ENCODE data around the gene DNM2.
"Not testable (repeated sequence)": the region's sequence is repeated elsewhere in the genome, so short reads cannot be mapped to it uniquely, and the experiment has no call there.

The DNM2 gene

DNA sequence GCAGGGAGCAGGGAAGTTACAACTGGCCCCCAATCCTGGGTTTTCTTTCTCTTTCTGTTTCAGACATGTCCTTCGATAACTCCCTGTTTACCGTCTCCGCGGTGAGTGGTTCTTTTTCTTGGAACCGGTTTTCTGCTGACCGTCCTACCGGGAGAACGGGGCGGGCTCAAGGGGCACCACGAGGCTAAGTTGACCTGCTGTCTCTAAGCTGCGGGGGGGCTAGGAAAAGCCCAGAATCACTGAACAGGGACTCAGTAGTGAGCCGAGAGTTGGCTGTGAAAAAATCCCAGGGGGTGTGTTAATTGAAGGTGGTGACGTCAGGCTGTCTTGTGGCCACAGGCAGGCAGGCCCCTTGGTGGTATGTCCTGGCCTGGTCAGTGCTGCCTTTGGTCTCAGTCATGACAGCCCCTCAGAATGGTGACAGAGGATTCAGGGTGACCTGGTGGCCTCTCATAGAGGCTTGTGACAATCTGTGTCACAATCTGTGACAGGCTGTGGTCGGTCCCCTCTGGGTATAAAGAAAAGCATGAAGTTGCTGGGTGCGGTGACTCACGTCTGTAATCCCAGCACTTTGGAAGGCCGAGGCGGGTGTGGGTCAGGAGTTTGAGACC lies 145.3 kb downstream of the DNM2 start:
- Histone ChIP-seq H3K36me3 (ENCODE audit: control insufficient read depth, insufficient read depth, low read length) (no peaks in the 10 kb centered on the region), H3K4me1 (ENCODE audit: control insufficient read depth, insufficient read depth, low read length) (peaks cover 22% of the 10 kb centered on the region), H3K4me3 (ENCODE audit: low read length) (no peak overlapping the region), H3K9ac (ENCODE audit: low read length) (no peak overlapping the region), H3K27me3 (ENCODE audit: control insufficient read depth, insufficient read depth, low read length) (no peaks in the 10 kb centered on the region), H3K9me3 (ENCODE audit: control insufficient read depth, low read length) (no peaks in the 10 kb centered on the region)

- H3K4me1 ChIP-seq (ENCODE audit: control insufficient read depth, insufficient read depth, low read length) = peaks cover 22% of the 10 kb centered on the region
- H3K9me3 ChIP-seq (ENCODE audit: control insufficient read depth, low read length) = no peaks in the 10 kb centered on the region
- no peaks in the 10 kb centered on the region for H3K36me3 ChIP-seq (ENCODE audit: control insufficient read depth, insufficient read depth, low read length)
- no peak overlapping the region for H3K4me3 ChIP-seq (ENCODE audit: low read length)
- peak overlapping the region; percentile 9 for H3K9ac ChIP-seq (ENCODE audit: low read length)
- no peaks in the 10 kb centered on the region for H3K27me3 ChIP-seq (ENCODE audit: control insufficient read depth, insufficient read depth, low read length)
These were observed 146.6 kb downstream of the DNM2 start for GRCh38 chr19:10864538-10864899.

DNA sequence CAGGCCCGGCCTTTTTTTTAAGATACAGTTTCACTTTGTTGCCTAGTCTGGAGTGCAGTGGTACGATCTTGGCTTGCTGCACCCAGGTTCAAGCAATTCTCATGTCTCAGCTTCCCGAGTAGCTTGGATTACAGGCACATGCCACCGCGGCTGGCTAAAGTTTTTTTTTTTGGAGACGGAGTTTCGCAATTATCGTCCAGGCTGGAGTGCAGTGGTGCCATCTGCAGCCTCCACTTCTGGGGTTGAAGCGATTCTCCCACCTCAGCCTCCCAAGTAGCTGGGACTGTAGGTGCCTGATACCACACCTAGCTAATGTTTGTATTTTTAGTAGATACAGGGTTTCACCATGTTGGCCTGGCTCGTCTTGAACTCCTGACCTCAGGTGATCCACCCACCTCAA lies 148.6 kb downstream of the DNM2 start:
- no peaks in the 10 kb centered on the region for H3K27me3 ChIP-seq (ENCODE audit: control insufficient read depth, insufficient read depth, low read length)
- peaks cover 28% of the 10 kb centered on the region for H3K4me1 ChIP-seq (ENCODE audit: control insufficient read depth, insufficient read depth, low read length)
- no peaks in the 10 kb centered on the region for H3K9me3 ChIP-seq (ENCODE audit: control insufficient read depth, low read length)
- H3K9ac ChIP-seq (ENCODE audit: low read length) = no peak overlapping the region
- H3K36me3 ChIP-seq (ENCODE audit: control insufficient read depth, insufficient read depth, low read length) = no peaks in the 10 kb centered on the region
- H3K4me3 ChIP-seq (ENCODE audit: low read length) = no peak overlapping the region

DNA sequence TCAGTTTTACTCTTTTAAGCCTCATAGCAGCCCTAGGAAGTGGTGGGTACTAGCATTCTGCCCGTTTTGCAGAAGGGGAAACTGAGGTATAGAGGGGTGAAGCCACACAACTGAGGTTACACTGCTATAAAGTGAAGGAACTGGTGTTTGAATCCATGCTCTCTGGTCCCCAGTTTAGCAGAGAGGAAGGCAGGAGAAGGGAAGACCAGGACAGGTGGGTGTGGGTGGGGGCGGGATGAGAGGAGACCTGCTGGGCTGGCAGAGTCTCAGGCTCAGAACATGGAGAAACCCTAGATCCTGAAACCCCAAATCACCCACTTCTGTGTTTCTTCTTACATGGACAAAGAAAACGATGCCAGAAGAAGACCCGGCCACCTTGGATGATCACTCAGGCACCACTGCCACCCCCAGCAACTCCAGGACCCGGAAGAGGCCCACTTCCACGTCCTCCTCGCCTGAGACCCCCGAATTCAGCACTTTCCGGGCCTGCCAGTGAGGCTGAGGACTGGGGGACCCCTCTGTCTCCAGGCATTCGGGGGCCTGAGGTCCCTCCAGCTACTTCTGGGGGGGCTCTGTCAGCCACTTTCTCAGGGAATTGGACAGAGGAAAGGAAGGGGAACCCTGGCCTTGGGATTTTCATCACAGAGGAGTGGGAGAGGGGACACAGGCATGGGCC lies 151.1 kb downstream of the DNM2 start:
- H3K9me3 ChIP-seq (ENCODE audit: control insufficient read depth, low read length) = no peaks in the 10 kb centered on the region
- H3K36me3 ChIP-seq (ENCODE audit: control insufficient read depth, insufficient read depth, low read length) = no peaks in the 10 kb centered on the region
- H3K9ac ChIP-seq (ENCODE audit: low read length) = no peak overlapping the region
- no peaks in the 10 kb centered on the region for H3K27me3 ChIP-seq (ENCODE audit: control insufficient read depth, insufficient read depth, low read length)
- no peak overlapping the region for H3K4me3 ChIP-seq (ENCODE audit: low read length)
- H3K4me1 ChIP-seq (ENCODE audit: control insufficient read depth, insufficient read depth, low read length) = peaks cover 23% of the 10 kb centered on the region

- H3K4me1 ChIP-seq (ENCODE audit: control insufficient read depth, insufficient read depth, low read length) = peaks cover 16% of the 10 kb centered on the region
- not testable (repeated sequence) for H3K27me3 ChIP-seq (ENCODE audit: control insufficient read depth, insufficient read depth, low read length); H3K9me3 ChIP-seq (ENCODE audit: control insufficient read depth, low read length); H3K36me3 ChIP-seq (ENCODE audit: control insufficient read depth, insufficient read depth, low read length); H3K4me3 ChIP-seq (ENCODE audit: low read length); H3K9ac ChIP-seq (ENCODE audit: low read length)
These were observed 152.0 kb downstream of the DNM2 start for GRCh38 chr19:10869872-10870311.

GRCh38 chr19:10870501-10870954 lies 152.6 kb downstream of the DNM2 start:
- no peaks in the 10 kb centered on the region for H3K27me3 ChIP-seq (ENCODE audit: control insufficient read depth, insufficient read depth, low read length)
- peak overlapping the region; percentile 46 for H3K9ac ChIP-seq (ENCODE audit: low read length)
- no peaks in the 10 kb centered on the region for H3K9me3 ChIP-seq (ENCODE audit: control insufficient read depth, low read length)
- peaks cover 16% of the 10 kb centered on the region for H3K4me1 ChIP-seq (ENCODE audit: control insufficient read depth, insufficient read depth, low read length)
- no peak overlapping the region for H3K4me3 ChIP-seq (ENCODE audit: low read length)
- no peaks in the 10 kb centered on the region for H3K36me3 ChIP-seq (ENCODE audit: control insufficient read depth, insufficient read depth, low read length)

GRCh38 chr19:10870955-10871603 lies 153.2 kb downstream of the DNM2 start, which contains the start of gene CARM1:
Gene CARM1, plus strand, starts transcription at chr19:10871553. Its CDS starts 150 bp downstream, at chr19:10871703.
- H3K4me3 ChIP-seq (ENCODE audit: low read length) = peak within 1 kb of the TSS; percentile 56
- H3K27me3 ChIP-seq (ENCODE audit: control insufficient read depth, insufficient read depth, low read length) = no peaks in the 10 kb centered on the region
- peak within 1 kb of the TSS; percentile 82 for H3K9ac ChIP-seq (ENCODE audit: low read length)
- H3K4me1 ChIP-seq (ENCODE audit: control insufficient read depth, insufficient read depth, low read length) = peaks cover 16% of the 10 kb centered on the region
- H3K9me3 ChIP-seq (ENCODE audit: control insufficient read depth, low read length) = no peaks in the 10 kb centered on the region
- H3K36me3 ChIP-seq (ENCODE audit: control insufficient read depth, insufficient read depth, low read length) = no peaks in the 10 kb centered on the region

- Histone ChIP-seq H3K4me3 (ENCODE audit: low read length) (peak overlapping the region; percentile 56), H3K9me3 (ENCODE audit: control insufficient read depth, low read length) (no peaks in the 10 kb centered on the region), H3K4me1 (ENCODE audit: control insufficient read depth, insufficient read depth, low read length) (peaks cover 16% of the 10 kb centered on the region), H3K36me3 (ENCODE audit: control insufficient read depth, insufficient read depth, low read length) (no peaks in the 10 kb centered on the region), H3K27me3 (ENCODE audit: control insufficient read depth, insufficient read depth, low read length) (no peaks in the 10 kb centered on the region), H3K9ac (ENCODE audit: low read length) (peak overlapping the region; percentile 82)
These were observed 154.0 kb downstream of the DNM2 start for GRCh38 chr19:10871711-10872545.

GRCh38 chr19:10872546-10873107 lies 154.7 kb downstream of the DNM2 start:
- no peaks in the 10 kb centered on the region for H3K36me3 ChIP-seq (ENCODE audit: control insufficient read depth, insufficient read depth, low read length)
- H3K27me3 ChIP-seq (ENCODE audit: control insufficient read depth, insufficient read depth, low read length) = no peaks in the 10 kb centered on the region
- H3K4me3 ChIP-seq (ENCODE audit: low read length) = peak overlapping the region; percentile 56
- peaks cover 16% of the 10 kb centered on the region for H3K4me1 ChIP-seq (ENCODE audit: control insufficient read depth, insufficient read depth, low read length)
- H3K9me3 ChIP-seq (ENCODE audit: control insufficient read depth, low read length) = no peaks in the 10 kb centered on the region
- H3K9ac ChIP-seq (ENCODE audit: low read length) = peak overlapping the region; percentile 82

GRCh38 chr19:10874024-10874423 lies 156.1 kb downstream of the DNM2 start:
- H3K9ac ChIP-seq (ENCODE audit: low read length) = no peak overlapping the region
- H3K36me3 ChIP-seq (ENCODE audit: control insufficient read depth, insufficient read depth, low read length) = no peaks in the 10 kb centered on the region
- peaks cover 26% of the 10 kb centered on the region for H3K4me1 ChIP-seq (ENCODE audit: control insufficient read depth, insufficient read depth, low read length)
- no peak overlapping the region for H3K4me3 ChIP-seq (ENCODE audit: low read length)
- H3K27me3 ChIP-seq (ENCODE audit: control insufficient read depth, insufficient read depth, low read length) = no peaks in the 10 kb centered on the region
- no peaks in the 10 kb centered on the region for H3K9me3 ChIP-seq (ENCODE audit: control insufficient read depth, low read length)

- H3K9me3 ChIP-seq (ENCODE audit: control insufficient read depth, low read length) = no peaks in the 10 kb centered on the region
- no peak overlapping the region for H3K9ac ChIP-seq (ENCODE audit: low read length)
- H3K27me3 ChIP-seq (ENCODE audit: control insufficient read depth, insufficient read depth, low read length) = no peaks in the 10 kb centered on the region
- H3K4me1 ChIP-seq (ENCODE audit: control insufficient read depth, insufficient read depth, low read length) = peaks cover 26% of the 10 kb centered on the region
- H3K36me3 ChIP-seq (ENCODE audit: control insufficient read depth, insufficient read depth, low read length) = no peaks in the 10 kb centered on the region
- no peak overlapping the region for H3K4me3 ChIP-seq (ENCODE audit: low read length)
These were observed 158.8 kb downstream of the DNM2 start for GRCh38 chr19:10876459-10877240.
